ENCODE measurements around the gene GRIK3. TPM values are rescaled to one million over a fixed set of nuclear protein-coding genes. Genes with fewer than 3 reads are reported as not detected.

GRIK3 gene
- total RNA-seq, 2 donors from 2014 or later = 0.30 to 0.55 TPM

DNA sequence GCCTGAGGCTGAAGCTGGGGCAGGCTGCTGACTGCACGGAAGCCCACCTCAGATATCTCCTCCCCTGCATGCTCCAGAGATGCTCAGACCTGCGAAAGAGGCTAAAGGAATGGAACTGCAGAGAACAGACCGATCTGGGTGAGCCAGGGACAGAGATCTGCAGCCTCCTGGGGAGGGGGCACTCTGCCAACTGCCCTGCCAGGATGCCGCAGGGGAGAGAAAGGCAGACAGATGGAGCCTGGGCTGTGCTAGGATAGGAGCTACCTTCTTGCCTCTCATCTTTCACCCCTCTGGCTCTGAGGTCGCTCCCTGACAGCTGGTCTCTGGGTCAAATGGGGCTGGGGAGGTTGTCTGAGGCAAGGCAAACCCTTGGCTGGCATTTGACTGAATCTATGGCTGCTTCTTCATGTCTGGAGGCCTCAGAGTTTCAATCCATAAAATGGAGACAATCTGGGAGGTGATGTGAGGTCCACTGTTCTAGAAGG is 238.2 kb downstream of the GRIK3 start:
- TF ChIP-seq, protein P1, sequence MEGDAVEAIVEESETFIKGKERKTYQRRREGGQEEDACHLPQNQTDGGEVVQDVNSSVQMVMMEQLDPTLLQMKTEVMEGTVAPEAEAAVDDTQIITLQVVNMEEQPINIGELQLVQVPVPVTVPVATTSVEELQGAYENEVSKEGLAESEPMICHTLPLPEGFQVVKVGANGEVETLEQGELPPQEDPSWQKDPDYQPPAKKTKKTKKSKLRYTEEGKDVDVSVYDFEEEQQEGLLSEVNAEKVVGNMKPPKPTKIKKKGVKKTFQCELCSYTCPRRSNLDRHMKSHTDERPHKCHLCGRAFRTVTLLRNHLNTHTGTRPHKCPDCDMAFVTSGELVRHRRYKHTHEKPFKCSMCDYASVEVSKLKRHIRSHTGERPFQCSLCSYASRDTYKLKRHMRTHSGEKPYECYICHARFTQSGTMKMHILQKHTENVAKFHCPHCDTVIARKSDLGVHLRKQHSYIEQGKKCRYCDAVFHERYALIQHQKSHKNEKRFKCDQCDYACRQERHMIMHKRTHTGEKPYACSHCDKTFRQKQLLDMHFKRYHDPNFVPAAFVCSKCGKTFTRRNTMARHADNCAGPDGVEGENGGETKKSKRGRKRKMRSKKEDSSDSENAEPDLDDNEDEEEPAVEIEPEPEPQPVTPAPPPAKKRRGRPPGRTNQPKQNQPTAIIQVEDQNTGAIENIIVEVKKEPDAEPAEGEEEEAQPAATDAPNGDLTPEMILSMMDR (IDR thresholded peaks at IDR 0.05) = no peak
- H3K36me3 ChIP-seq = no peaks in the 10 kb centered on the region
- no peak overlapping the region for H3K4me3 ChIP-seq
- DNase-seq (ENCODE audit: low spot score) = no peak
- H3K9me3 ChIP-seq = no peaks in the 10 kb centered on the region
- H3K27ac ChIP-seq = no peak overlapping the region
- H3K27me3 ChIP-seq = no peaks in the 10 kb centered on the region
- no peaks in the 10 kb centered on the region for H3K4me1 ChIP-seq

DNA sequence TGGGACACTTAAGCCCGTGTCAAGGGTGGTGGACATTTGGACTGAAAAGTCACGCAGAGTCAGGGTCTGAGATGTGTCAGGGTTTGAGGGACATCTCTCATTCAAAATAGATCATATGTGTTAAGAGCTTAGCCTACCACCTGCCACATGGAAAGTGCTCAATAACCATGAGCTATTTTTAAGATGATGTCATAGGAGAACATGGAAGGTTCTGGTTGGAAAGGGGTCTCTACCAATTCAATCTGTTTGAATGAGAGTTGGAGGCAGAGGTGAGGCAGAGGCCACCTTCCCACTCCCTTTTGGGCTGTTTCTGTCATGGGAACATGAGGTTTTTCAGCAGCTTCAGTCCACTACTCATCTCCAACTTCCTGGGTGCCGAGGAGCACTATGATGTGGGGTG is 239.9 kb downstream of the GRIK3 start:
- no peaks in the 10 kb centered on the region for H3K9me3 ChIP-seq
- no peaks in the 10 kb centered on the region for H3K4me1 ChIP-seq
- no peak for DNase-seq (ENCODE audit: low spot score)
- TF ChIP-seq, protein P1 (IDR thresholded peaks at IDR 0.05) = no peak
- H3K27me3 ChIP-seq = no peaks in the 10 kb centered on the region
- no peak overlapping the region for H3K27ac ChIP-seq
- no peak overlapping the region for H3K4me3 ChIP-seq
- no peaks in the 10 kb centered on the region for H3K36me3 ChIP-seq

DNA sequence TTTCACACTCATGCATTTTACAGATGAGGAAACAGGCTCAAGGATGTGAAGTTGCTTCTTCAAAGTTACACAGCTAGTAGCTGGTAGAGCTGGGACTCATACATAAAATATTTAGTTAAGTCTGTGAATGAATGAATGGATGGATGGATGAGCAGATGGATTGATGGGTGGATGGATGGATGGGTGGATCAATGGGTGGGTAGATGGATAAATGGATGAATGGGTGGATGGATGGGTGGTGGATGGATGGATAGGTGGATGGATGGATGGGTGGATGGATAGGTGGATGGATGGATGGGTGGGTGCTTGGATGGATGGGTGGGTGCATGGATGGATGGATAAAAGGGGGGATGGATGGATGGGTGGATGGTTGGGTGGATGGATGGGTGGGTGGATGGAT is 240.9 kb downstream of the GRIK3 start:
- Histone ChIP-seq H3K4me3 (no peak overlapping the region), H3K27ac (no peak overlapping the region), H3K9me3 (no peaks in the 10 kb centered on the region), H3K36me3 (no peaks in the 10 kb centered on the region), H3K27me3 (no peaks in the 10 kb centered on the region), H3K4me1 (no peaks in the 10 kb centered on the region)
- no peak for DNase-seq (ENCODE audit: low spot score)
- TF ChIP-seq, protein P1 (IDR thresholded peaks at IDR 0.05) = no peak

DNA sequence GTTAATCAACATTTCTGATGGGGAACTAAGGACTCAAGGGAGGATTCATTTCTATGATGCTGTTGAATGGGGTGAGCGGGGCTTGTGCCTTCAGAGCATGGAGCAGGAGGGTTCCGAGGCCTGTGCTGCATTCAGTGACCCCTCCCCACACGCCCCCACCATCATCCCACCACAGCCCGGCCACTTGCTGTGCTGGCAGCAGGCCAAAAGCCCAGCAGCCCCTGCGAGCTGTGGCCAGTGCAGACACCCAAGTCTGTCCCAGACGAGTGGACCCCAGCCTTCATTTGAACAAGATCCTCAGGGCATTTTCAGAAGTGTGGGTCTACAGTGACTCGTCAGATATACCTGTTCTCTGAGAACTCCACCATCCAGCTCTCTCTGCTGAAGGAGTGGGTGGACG is 242.0 kb downstream of the GRIK3 start:
- no peak for DNase-seq (ENCODE audit: low spot score)
- Histone ChIP-seq H3K27me3 (no peaks in the 10 kb centered on the region), H3K9me3 (no peaks in the 10 kb centered on the region), H3K36me3 (no peaks in the 10 kb centered on the region), H3K4me1 (no peaks in the 10 kb centered on the region), H3K27ac (no peak overlapping the region), H3K4me3 (no peak overlapping the region)
- TF ChIP-seq, protein P1 (IDR thresholded peaks at IDR 0.05) = no peak

DNA sequence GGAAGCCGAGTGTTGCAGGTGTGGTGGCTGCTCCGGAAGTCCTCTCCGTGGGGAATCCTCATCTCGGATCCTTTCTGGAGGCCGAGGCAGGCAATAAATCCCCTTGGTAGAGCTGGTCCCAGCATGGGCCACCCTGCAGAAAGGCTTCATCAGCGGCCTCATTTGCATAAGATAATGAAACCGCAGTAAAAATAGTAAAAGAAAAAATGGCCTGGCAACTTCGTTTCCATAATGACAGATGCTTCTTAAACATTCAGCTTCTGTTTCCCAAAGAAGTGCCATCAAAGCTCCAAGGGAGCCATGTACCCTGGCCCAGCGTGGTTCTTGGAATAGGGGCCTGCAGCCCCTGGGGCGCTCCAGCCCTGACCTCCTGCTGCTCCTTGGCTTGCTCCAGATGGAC is 244.1 kb downstream of the GRIK3 start:
- H3K27me3 ChIP-seq = no peaks in the 10 kb centered on the region
- no peaks in the 10 kb centered on the region for H3K9me3 ChIP-seq
- no peak overlapping the region for H3K4me3 ChIP-seq
- H3K27ac ChIP-seq = no peak overlapping the region
- H3K4me1 ChIP-seq = no peaks in the 10 kb centered on the region
- TF ChIP-seq, protein P1 (IDR thresholded peaks at IDR 0.05) = no peak
- DNase-seq (ENCODE audit: low spot score) = no peak
- no peaks in the 10 kb centered on the region for H3K36me3 ChIP-seq

DNA sequence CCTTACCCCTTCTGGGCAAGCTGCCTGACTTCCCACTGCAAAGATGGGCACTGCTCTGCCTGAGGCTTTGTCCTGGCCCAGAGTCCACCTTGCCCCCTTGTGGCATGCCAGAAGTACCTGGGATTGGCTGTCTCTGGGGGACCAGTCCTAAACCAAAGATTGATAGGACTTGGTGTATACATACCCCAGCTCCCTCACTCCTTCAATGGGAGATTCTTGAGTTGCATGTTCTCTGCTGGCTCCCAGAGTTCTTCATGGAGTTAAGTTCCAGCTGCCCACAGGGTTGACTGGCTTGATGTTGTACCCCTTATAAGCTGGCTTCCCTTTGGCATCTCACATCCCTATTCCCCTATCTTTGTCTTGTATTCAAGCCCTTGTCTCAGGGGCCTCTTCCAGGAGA is 244.8 kb downstream of the GRIK3 start:
- Histone ChIP-seq H3K36me3 (no peaks in the 10 kb centered on the region), H3K27me3 (no peaks in the 10 kb centered on the region), H3K9me3 (no peaks in the 10 kb centered on the region), H3K4me1 (no peaks in the 10 kb centered on the region), H3K4me3 (no peak overlapping the region), H3K27ac (no peak overlapping the region)
- DNase-seq (ENCODE audit: low spot score) = no peak
- TF ChIP-seq, protein P1 (IDR thresholded peaks at IDR 0.05) = no peak
